Right lobe of liver (tissue), 6 donors: ENCODE results near the gene KDM1A. TPM values are rescaled to one million over a fixed set of nuclear protein-coding genes. Genes with fewer than 3 reads are reported as not detected.

Source experiments
- ATAC-seq, 4 donors: fragments of 200-7000 bp; cut with Tn5 transposase; one replicate each; pipeline ENCODE4 v1.9.1; 2020; ENCODE audit warnings: mild to moderate bottlenecking in 4 of 4, moderate library complexity in 4 of 4
- DNase-seq, 3 donors: peaks; one replicate each; pipeline ENCODE4 v3.0.0-alpha.2; 2020
- H3K27ac ChIP-seq, 3 donors: fragments of 200-600 bp; one replicate each; pipeline ENCODE4 v1.8.0; 2022
- H3K27me3 ChIP-seq, 2 donors: fragments of 200-600 bp; one replicate each; pipeline ENCODE4 v1.8.0; 2022
- H3K36me3 ChIP-seq, 4 donors: fragments of 200-600 bp; sonication (generic) in 1 of 4; one replicate each; pipeline versions ENCODE4 v1.5.1 to v1.8.0; 2017 to 2022; ENCODE audit warnings: control low read depth in 1 of 4
- H3K4me1 ChIP-seq, 4 donors: fragments of 200-600 bp; sonication (generic) in 1 of 4; one replicate each; pipeline versions ENCODE4 v1.5.1 to v1.8.0; 2017 to 2022; ENCODE audit warnings: control low read depth in 1 of 4
- H3K4me3 ChIP-seq, 3 donors: fragments of 200-600 bp; one replicate each; pipeline ENCODE4 v1.8.0; 2022
- H3K9me3 ChIP-seq, 4 donors: fragments of 200-600 bp; sonication (generic) in 1 of 4; one replicate each; pipeline versions ENCODE4 v1.5.1 to v1.8.0; 2017 to 2022; ENCODE audit warnings: control low read depth in 1 of 4
- POLR2A ChIP-seq: fragments of 450-650 bp; IDR thresholded peaks from one replicate; pipeline ENCODE4 v1.6.1; 2017; ENCODE audit warnings: antibody characterized with exemption, mild to moderate bottlenecking
- WGBS: methylation state at CpG from one replicate; pipeline ENCODE4 v1.1.6; 2018; ENCODE audit warnings: low coverage, low lambda C conversion rate; ENCODE audit not compliant: insufficient coverage; ENCODE audit errors: missing lambda C conversion rate; 5-methylcytosine and 5-hydroxymethylcytosine counted together
- intact Hi-C, 2 donors: fragments of 100-400 bp; cut with DNase I; formaldehyde crosslinking; loops; one replicate each; pipeline versions ENCODE4 v1.11.2 to v1.14.1; 2022
- total RNA-seq, 6 experiments: library from RNA; depleted of rRNA in 2 of 6; stranded (reverse); fragments of >200 nt in 2 of 6; fragmentation: NEBNext Ultra II Directional in 3 of 6; extraction: Animal tissue kit (Norgen Biotek cat#: 25700) in 3 of 6; gene quantifications; one replicate each; pipeline versions ENCODE4 v1.1.0 to v1.2.4, GENCODE V29; 2016 to 2023
- TF ChIP-seq, protein P1 (sequence below), 4 donors: fragments of 200-600 bp in 3 of 4; fragments of 450-650 bp in 1 of 4; IDR thresholded peaks; one replicate each; pipeline versions ENCODE4 v1.5.1 to v1.8.0; 2016 to 2022; ENCODE audit warnings: antibody characterized with exemption in 4 of 4, mild to moderate bottlenecking in 2 of 4
- donor health status: DM: no; HTN: yes; CAD: no.
- donor health status: DM: no; HTN: no; CAD: no.
- donor health status: DM: no; HTN: no; CAD: no.
- donor health status: DM: no; HTN: yes; CAD: no.
- donor health status: DM: no; HTN: yes; CAD: no.

KDM1A gene
- total RNA-seq, 6 experiments from 2014 or later, result 15.3 to 22.2 (median 18.6) TPM

DNA sequence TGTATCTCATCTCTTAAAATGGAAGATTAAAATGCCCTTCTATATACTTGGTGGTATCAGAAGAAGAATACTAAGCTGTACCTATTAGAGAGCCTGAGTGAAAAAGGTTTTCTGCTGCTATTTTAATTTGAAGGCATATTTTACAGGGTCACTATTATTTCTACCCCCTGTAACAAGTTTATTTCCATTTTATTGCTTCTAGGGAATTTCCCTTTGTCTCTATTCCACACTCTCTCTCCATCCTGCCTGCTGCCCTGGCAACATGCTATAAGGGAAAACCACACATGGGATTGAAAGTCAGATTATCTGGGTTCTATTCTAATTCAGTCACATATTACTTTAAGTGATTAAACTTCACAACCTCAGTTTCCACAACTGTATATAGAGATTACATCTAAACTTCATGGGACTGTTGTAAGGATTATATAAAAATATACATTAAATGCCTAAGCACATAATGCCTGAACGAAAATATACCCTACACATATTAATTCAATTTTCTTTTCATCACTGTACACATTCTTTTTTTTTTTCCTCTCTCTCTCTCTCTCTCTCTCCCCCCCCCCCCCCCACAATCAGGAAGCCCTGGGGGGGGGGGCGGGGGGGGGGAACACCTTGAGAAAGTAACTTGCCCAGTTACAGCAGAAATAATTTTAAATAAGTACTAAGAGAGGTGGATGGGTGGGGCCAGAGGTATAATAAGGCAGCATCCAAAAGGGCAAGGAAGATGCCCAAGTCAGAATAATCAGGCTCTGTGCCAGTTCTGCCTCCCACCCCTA is 97.8 kb downstream of the KDM1A start:
- Histone ChIP-seq H3K36me3 (no peaks in the 10 kb centered on the region), H3K27me3 (no peaks in the 10 kb centered on the region), H3K4me3 (no peak overlapping the region), H3K4me1 (peaks cover 0 to 12% (median 2%) of the 10 kb centered on the region in 4 donors), H3K9me3 (no peaks in the 10 kb centered on the region), H3K27ac (no peak overlapping the region)
- intact Hi-C loops, result no loop called here
- TF ChIP-seq POLR2A, result no peak
- TF ChIP-seq, protein P1, sequence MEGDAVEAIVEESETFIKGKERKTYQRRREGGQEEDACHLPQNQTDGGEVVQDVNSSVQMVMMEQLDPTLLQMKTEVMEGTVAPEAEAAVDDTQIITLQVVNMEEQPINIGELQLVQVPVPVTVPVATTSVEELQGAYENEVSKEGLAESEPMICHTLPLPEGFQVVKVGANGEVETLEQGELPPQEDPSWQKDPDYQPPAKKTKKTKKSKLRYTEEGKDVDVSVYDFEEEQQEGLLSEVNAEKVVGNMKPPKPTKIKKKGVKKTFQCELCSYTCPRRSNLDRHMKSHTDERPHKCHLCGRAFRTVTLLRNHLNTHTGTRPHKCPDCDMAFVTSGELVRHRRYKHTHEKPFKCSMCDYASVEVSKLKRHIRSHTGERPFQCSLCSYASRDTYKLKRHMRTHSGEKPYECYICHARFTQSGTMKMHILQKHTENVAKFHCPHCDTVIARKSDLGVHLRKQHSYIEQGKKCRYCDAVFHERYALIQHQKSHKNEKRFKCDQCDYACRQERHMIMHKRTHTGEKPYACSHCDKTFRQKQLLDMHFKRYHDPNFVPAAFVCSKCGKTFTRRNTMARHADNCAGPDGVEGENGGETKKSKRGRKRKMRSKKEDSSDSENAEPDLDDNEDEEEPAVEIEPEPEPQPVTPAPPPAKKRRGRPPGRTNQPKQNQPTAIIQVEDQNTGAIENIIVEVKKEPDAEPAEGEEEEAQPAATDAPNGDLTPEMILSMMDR (IDR thresholded peaks at IDR 0.05), result no peak
- DNase-seq (no peak), ATAC-seq (no peak)
- 53% methylated on average over 2 of the region's 2 CpGs for WGBS

DNA sequence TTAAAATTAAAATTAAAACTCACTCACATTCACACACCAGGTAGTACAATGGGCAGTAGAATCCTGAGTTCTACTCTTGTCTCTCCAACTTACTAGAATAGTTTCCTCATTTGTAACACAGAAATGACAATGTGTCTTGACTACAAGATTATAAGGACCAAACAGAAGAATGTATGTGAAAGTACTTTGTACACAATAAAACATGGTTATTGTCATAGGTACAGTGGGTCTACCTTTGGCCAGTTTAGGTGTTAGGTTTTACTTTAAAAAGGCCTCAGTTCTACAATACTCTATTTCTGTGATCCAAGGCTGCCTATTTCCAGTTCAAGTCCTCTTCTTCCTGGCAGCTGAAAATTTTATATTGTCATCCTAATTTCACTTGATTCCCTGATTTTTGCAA is 99.1 kb downstream of the KDM1A start:
- DNase-seq (no peak), ATAC-seq (no peak)
- H3K9me3 ChIP-seq, result no peaks in the 10 kb centered on the region
- H3K4me1 ChIP-seq, result peaks cover 0 to 18% (median 2%) of the 10 kb centered on the region in 4 donors
- no peak overlapping the region for H3K27ac ChIP-seq
- intact Hi-C loops, result no loop called here
- no peak overlapping the region for H3K4me3 ChIP-seq
- TF ChIP-seq, protein P1 (IDR thresholded peaks at IDR 0.05), result no peak
- TF ChIP-seq POLR2A, result no peak
- no peaks in the 10 kb centered on the region for H3K36me3 ChIP-seq
- H3K27me3 ChIP-seq, result no peaks in the 10 kb centered on the region

DNA sequence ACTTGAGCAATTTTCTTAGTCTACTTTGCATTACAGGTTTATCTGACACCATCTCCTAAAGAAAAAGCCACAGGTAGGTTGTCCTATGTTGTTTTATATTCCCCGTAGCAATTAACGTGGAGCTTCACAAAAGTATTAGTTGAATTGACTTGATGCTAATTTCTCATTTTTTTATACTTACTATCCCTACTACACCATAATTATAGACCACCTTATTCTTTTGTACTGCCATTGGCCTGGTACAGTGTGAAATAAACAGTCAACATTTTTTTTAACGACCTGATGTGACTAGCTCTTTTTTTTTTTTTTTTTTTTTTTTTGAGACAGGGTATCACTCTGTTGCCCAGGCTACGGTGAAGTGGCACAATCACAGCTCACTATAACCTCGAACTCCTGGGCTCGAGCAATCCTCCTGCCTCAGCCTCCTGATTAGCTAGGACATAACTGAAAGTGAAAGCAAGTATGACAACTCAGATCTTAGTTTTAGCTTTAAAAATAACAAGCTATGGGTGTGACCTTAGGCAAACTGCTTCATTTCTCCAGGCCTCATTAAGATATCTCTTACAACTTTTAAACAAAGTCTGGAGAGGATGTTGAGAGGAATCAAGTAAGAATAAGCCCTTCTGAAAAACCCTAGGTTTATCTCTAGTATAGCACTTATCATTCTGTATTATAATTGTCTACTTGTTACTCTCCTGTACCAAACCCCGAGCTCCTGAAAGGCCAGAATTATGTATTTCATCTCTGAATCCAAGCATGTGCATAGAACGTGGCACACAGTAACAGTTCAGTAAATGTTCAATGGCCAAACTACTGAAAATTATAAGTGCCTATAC is 99.9 kb downstream of the KDM1A start:
- TF ChIP-seq, protein P1 (IDR thresholded peaks at IDR 0.05), result no peak
- TF ChIP-seq POLR2A, result no peak
- peak; percentile 33 to 61 (median 50) for ATAC-seq
- Histone ChIP-seq H3K27me3 (no peaks in the 10 kb centered on the region), H3K4me1 (peaks cover 0 to 24% (median 2%) of the 10 kb centered on the region in 4 donors), H3K9me3 (no peaks in the 10 kb centered on the region), H3K27ac (peak overlapping the region in 2 of 3 donors; percentile 12 to 22), H3K4me3 (no peak overlapping the region), H3K36me3 (no peaks in the 10 kb centered on the region)
- WGBS, result 46% methylated on average over 8 of the region's 8 CpGs
- no peak for DNase-seq
- intact Hi-C loops, result no loop called here

DNA sequence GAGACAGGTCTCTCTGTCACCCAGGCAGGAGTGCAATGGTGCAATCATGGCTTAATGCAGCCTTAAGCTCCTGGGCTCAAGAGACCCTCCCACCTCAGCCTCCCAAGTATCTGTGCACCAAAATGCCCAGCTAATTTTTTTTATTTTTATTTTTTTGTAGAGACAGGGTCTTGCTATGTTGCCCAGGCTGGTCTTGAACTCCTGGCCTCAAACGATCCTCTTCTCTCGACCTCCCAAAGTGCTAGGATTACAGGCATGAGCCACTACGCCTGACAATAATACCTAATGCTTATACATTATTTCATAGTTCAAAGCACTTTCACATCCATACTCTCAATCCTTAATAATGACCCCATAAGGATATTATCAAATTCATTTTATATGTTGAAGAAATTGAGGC is 101.1 kb downstream of the KDM1A start:
- TF ChIP-seq, protein P1 (IDR thresholded peaks at IDR 0.05), result no peak
- no peak for TF ChIP-seq POLR2A
- Histone ChIP-seq H3K4me3 (no peak overlapping the region), H3K36me3 (no peaks in the 10 kb centered on the region), H3K9me3 (no peaks in the 10 kb centered on the region), H3K27me3 (no peaks in the 10 kb centered on the region), H3K27ac (no peak overlapping the region), H3K4me1 (peaks cover 0 to 17% (median 0%) of the 10 kb centered on the region in 4 donors)
- intact Hi-C loops, result no loop called here
- ATAC-seq (no peak), DNase-seq (no peak)
- WGBS, result 96% methylated on average over 3 of the region's 3 CpGs
